GM23248 (cell line): ENCODE results near the gene IQCF2. TPM values are rescaled to one million over a fixed set of nuclear protein-coding genes. Genes with fewer than 3 reads are reported as not detected.

Source experiments
- DNase-seq: peaks from one replicate; pipeline ENCODE4 v3.0.0-alpha.2; 2015
- H2AFZ ChIP-seq: fragments of 200-600 bp; sonication (generic); 2 replicates; pipeline ENCODE4 v1.6.1; 2016; ENCODE audit warnings: antibody characterized with exemption
- H3F3A ChIP-seq: fragments of 200-600 bp; sonication (generic); 2 replicates; pipeline ENCODE4 v1.6.1; 2016; ENCODE audit warnings: mild to moderate bottlenecking, antibody characterized with exemption, mixed run types; ENCODE audit not compliant: insufficient read depth
- H3K27ac ChIP-seq: fragments of 200-600 bp; sonication (generic); 2 replicates; pipeline ENCODE4 v1.5.1; 2016; ENCODE audit warnings: mild to moderate bottlenecking
- H3K27me3 ChIP-seq: fragments of 200-600 bp; sonication (generic); replicated peaks from 2 replicates; pipeline ENCODE4 v1.6.1; 2016; ENCODE audit warnings: mild to moderate bottlenecking; ENCODE audit not compliant: insufficient read depth
- H3K36me3 ChIP-seq: fragments of 200-600 bp; sonication (generic); 2 replicates; pipeline ENCODE4 v1.6.1; 2016; ENCODE audit warnings: low read depth, mild to moderate bottlenecking
- H3K4me1 ChIP-seq: fragments of 200-600 bp; sonication (generic); 2 replicates; pipeline ENCODE4 v1.6.1; 2016; ENCODE audit warnings: mild to moderate bottlenecking; ENCODE audit not compliant: insufficient read depth
- H3K4me2 ChIP-seq: fragments of 200-600 bp; sonication (generic); one replicate; pipeline ENCODE4 v1.6.1; 2016; ENCODE audit warnings: mild to moderate bottlenecking; ENCODE audit not compliant: unreplicated experiment
- H3K4me3 ChIP-seq: fragments of 200-600 bp; sonication (generic); 2 replicates; pipeline ENCODE4 v1.5.1; 2016; ENCODE audit warnings: mild to moderate bottlenecking
- H3K79me2 ChIP-seq: fragments of 200-600 bp; sonication (generic); 2 replicates; pipeline ENCODE4 v1.6.1; 2016; ENCODE audit warnings: mild to moderate bottlenecking; ENCODE audit not compliant: insufficient read depth
- H3K9ac ChIP-seq: fragments of 200-600 bp; sonication (generic); 2 replicates; pipeline ENCODE4 v1.6.1; 2016; ENCODE audit warnings: mild to moderate bottlenecking
- H3K9me2 ChIP-seq: fragments of 200-600 bp; sonication (generic); 2 replicates; pipeline ENCODE4 v1.6.1; 2016; ENCODE audit warnings: mixed run types, mild to moderate bottlenecking, moderate library complexity; ENCODE audit not compliant: insufficient read depth
- H3K9me3 ChIP-seq: fragments of 200-600 bp; sonication (generic); one replicate; pipeline ENCODE4 v1.6.1; 2017; ENCODE audit warnings: low read depth
- H4K20me1 ChIP-seq: fragments of 200-600 bp; sonication (generic); 2 replicates; pipeline ENCODE4 v1.6.0; 2016; ENCODE audit not compliant: insufficient read depth
- EZH2 ChIP-seq: fragments of 200-600 bp; sonication (generic); IDR thresholded peaks from 2 replicates; pipeline ENCODE4 v1.6.1; 2018; ENCODE audit warnings: antibody characterized with exemption, mild to moderate bottlenecking; ENCODE audit not compliant: insufficient read depth, poor library complexity, severe bottlenecking
- EZH2phosphoT487 ChIP-seq: fragments of 200-600 bp; sonication (generic); IDR thresholded peaks from 2 replicates; pipeline ENCODE4 v1.6.1; 2018; ENCODE audit warnings: antibody characterized with exemption, moderate library complexity, mild to moderate bottlenecking, low read depth; ENCODE audit not compliant: insufficient read depth
- WGBS, 2 experiments: methylation state at CpG; one replicate each; pipeline ENCODE4 v1.1.6; 2015 to 2017; ENCODE audit warnings: low lambda C conversion rate in 2 of 2, low coverage in 1 of 2; ENCODE audit errors: missing lambda C conversion rate in 2 of 2; 5-methylcytosine and 5-hydroxymethylcytosine counted together
- in situ Hi-C: fragments of 300-500 bp; cut with MboI; formaldehyde crosslinking; loops from 2 replicates; pipeline ENCODE4 v1.15.0; 2020
- polyA plus RNA-seq: library from polyadenylated mRNA; unstranded; fragments of >200 nt; fragmentation: Nextera tagmentation; extraction: Ambion mirVana; gene quantifications from 2 replicates; pipeline ENCODE4 v1.2.1, GENCODE V29; 2016
- total RNA-seq: library from RNA; depleted of rRNA; stranded (reverse); fragments of >200 nt; shearing (Covaris generic); gene quantifications from 2 replicates; pipeline ENCODE4 v1.2.3, GENCODE V29; 2014; rRNA removed

IQCF2 gene
- total RNA-seq (not detected in 2 replicates), polyA plus RNA-seq (not detected in 2 replicates)

- WGBS, 2 experiments = 9 to 11% methylated on average over 5 to 7 of the region's 7 CpGs
- Histone ChIP-seq H3K27me3 (peaks cover 11% of the 10 kb centered on the region), H3K36me3 (no peaks in the 10 kb centered on the region), H3K4me1 (no peaks in the 10 kb centered on the region), H3K4me3 (no peak within 1 kb of the TSS), H3K79me2 (no peaks in the 10 kb centered on the region), H3K4me2 (no peak within 1 kb of the TSS), H4K20me1 (no peaks in the 10 kb centered on the region), H3K9me2 (no peaks in the 10 kb centered on the region), H3F3A (no peaks in the 10 kb centered on the region), H3K9me3 (no peaks in the 10 kb centered on the region), H3K27ac (no peak within 1 kb of the TSS), H3K9ac (no peak within 1 kb of the TSS), H2AFZ (no peak within 1 kb of the TSS)
- no peak for DNase-seq
- TF ChIP-seq EZH2phosphoT487 (no peak), EZH2 (no peak)
- in situ Hi-C loops = no loop called here
Measured at GRCh38 chr3:51860703-51861665, at the start of gene IQCF2. Gene IQCF2, plus strand, starts transcription at chr3:51861615. Its CDS starts 52 bp downstream, at chr3:51861667.

- H3K79me2 ChIP-seq = no peaks in the 10 kb centered on the region
- DNase-seq = no peak
- H3F3A ChIP-seq = no peaks in the 10 kb centered on the region
- H3K27ac ChIP-seq = no peak overlapping the region
- no peak overlapping the region for H3K4me3 ChIP-seq
- no peak overlapping the region for H3K9ac ChIP-seq
- H3K9me3 ChIP-seq = no peaks in the 10 kb centered on the region
- no peak overlapping the region for H3K4me2 ChIP-seq
- in situ Hi-C loops = no loop called here
- no peaks in the 10 kb centered on the region for H3K36me3 ChIP-seq
- 53 to 57% methylated on average over 6 of the region's 6 CpGs for WGBS, 2 experiments
- no peaks in the 10 kb centered on the region for H3K9me2 ChIP-seq
- H3K27me3 ChIP-seq = no peaks in the 10 kb centered on the region
- no peak overlapping the region for H2AFZ ChIP-seq
- H4K20me1 ChIP-seq = no peaks in the 10 kb centered on the region
- H3K4me1 ChIP-seq = no peaks in the 10 kb centered on the region
- no peak for TF ChIP-seq EZH2
- no peak for TF ChIP-seq EZH2phosphoT487
Measured at GRCh38 chr3:51813539-51813938, 47.9 kb upstream of the IQCF2 start.

GRCh38 chr3:51814034-51814433 is 47.4 kb upstream of the IQCF2 start:
- Histone ChIP-seq H3K4me2 (no peak overlapping the region), H3K9me2 (no peaks in the 10 kb centered on the region), H3K4me3 (no peak overlapping the region), H3K27ac (no peak overlapping the region), H3K27me3 (no peaks in the 10 kb centered on the region), H3K9me3 (no peaks in the 10 kb centered on the region), H3K79me2 (no peaks in the 10 kb centered on the region), H3F3A (no peaks in the 10 kb centered on the region), H3K4me1 (no peaks in the 10 kb centered on the region), H2AFZ (no peak overlapping the region), H3K36me3 (no peaks in the 10 kb centered on the region), H4K20me1 (no peaks in the 10 kb centered on the region), H3K9ac (no peak overlapping the region)
- in situ Hi-C loops = no loop called here
- no peak for TF ChIP-seq EZH2
- TF ChIP-seq EZH2phosphoT487 = no peak
- no peak for DNase-seq
- WGBS, 2 experiments = 58 to 64% methylated on average over 3 of the region's 3 CpGs

- TF ChIP-seq EZH2phosphoT487 (no peak), EZH2 (no peak)
- H2AFZ ChIP-seq = no peak overlapping the region
- H3K27me3 ChIP-seq = no peaks in the 10 kb centered on the region
- H3K4me1 ChIP-seq = no peaks in the 10 kb centered on the region
- WGBS, 2 experiments = 26 to 30% methylated on average over 4 of the region's 4 CpGs
- no peaks in the 10 kb centered on the region for H3K36me3 ChIP-seq
- no peak for DNase-seq
- no peaks in the 10 kb centered on the region for H3K9me2 ChIP-seq
- H4K20me1 ChIP-seq = no peaks in the 10 kb centered on the region
- no peak overlapping the region for H3K4me3 ChIP-seq
- in situ Hi-C loops = no loop called here
- no peak overlapping the region for H3K9ac ChIP-seq
- no peak overlapping the region for H3K27ac ChIP-seq
- no peaks in the 10 kb centered on the region for H3K79me2 ChIP-seq
- no peaks in the 10 kb centered on the region for H3F3A ChIP-seq
- no peaks in the 10 kb centered on the region for H3K9me3 ChIP-seq
- H3K4me2 ChIP-seq = no peak overlapping the region
Measured at GRCh38 chr3:51815614-51816013, 45.8 kb upstream of the IQCF2 start.
